HG03196 (cell line): Measurements from ENCODE around the gene DGKB.

Source experiments
- ATAC-seq: cut with Tn5 transposase; IDR thresholded peaks from one replicate; pipeline ENCODE4 v1.9.1; 2021; ENCODE audit not compliant: unreplicated experiment

The DGKB gene

GRCh38 chr7:14236834-14237233, 665.7 kb downstream of the DGKB start:
- ATAC-seq = no peak

DNA sequence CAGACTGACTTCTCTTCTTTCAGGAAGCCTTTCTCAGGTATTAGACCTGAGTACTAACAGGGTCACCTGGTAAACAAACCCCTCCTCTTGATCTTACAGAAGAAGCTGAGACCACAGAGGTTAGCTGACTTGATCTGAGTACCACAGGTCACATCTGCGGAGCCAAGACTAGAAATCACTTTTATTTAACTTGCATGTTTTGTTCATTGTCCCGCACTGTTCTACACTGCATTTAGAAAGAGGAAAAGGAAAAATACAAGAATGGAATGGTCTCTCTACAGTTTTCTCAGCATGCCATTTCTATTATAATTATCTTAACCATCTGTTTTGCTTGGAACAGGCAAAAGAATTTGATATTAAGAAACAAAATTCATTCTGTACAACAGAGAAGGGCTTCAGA, 667.5 kb downstream of the DGKB start:
- no peak for ATAC-seq

DNA sequence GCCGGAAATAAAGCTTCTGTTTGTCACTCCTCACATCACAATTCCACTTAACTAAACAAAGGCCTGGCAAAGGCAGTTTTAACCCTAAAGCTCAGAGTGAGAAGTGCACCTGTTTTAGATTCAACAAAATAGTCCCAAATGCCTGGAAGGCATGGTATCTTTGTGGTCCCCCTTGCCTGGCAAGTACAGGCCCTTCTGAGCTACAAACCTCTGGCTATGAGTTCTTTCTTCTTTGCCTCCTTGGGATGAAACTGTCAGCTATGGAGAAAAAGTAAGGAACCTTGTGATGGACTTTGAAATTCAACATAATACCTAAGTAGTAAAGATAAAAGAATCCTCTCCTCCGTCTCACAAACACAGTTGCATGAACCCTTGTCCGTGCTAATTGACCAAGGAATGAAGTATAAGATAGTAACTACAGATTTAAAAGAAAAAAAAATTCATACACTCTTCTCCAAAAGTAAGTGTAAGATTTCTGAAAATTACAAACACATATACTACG, 668.6 kb downstream of the DGKB start:
- no peak for ATAC-seq

GRCh38 chr7:14233076-14233867, 669.3 kb downstream of the DGKB start:
- ATAC-seq = no peak

- ATAC-seq = no peak
Observed at GRCh38 chr7:14229047-14229446, 673.5 kb downstream of the DGKB start.

GRCh38 chr7:14228341-14228740, 674.2 kb downstream of the DGKB start:
- no peak for ATAC-seq

- ATAC-seq = no peak
Observed at GRCh38 chr7:14226126-14226525, 676.4 kb downstream of the DGKB start.

DNA sequence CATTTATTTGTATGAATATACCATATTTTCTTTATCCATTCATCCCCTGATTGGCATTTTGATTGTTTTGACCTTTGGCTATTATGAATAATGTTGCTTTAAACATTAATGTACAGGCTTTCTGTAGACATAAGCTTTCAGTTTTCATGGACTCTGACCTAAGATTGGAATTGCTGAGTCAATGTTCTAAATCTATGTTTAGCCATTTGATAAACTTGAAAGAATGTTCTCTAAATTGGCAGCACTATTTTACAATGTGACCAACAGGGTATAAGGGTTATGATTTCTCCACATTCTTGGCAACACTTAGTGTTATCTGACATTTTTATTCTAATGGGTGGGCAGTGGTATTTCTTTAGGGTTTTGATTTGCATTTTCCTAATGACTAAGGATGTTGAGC, 683.4 kb downstream of the DGKB start:
- ATAC-seq = no peak

DNA sequence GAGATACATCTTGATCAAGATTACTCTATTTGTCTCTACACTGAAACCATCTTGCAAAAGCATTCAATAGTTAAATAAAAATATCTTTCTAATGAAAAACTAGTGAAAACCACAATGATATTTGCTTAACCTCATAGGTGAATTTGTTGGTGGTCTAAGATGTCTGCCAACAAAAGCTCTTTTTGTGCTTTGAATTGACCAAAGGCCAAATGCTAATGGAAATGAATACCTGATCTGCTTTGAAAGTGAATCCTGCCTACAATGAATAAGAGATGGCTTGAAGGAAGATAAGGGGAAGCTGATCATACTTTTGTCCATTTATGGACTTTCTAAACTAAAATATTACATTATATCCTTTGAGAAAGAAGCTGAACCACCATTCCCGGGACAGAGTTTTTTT, 684.2 kb downstream of the DGKB start:
- no peak for ATAC-seq

GRCh38 chr7:14209896-14210484, 692.6 kb downstream of the DGKB start:
- no peak for ATAC-seq

DNA sequence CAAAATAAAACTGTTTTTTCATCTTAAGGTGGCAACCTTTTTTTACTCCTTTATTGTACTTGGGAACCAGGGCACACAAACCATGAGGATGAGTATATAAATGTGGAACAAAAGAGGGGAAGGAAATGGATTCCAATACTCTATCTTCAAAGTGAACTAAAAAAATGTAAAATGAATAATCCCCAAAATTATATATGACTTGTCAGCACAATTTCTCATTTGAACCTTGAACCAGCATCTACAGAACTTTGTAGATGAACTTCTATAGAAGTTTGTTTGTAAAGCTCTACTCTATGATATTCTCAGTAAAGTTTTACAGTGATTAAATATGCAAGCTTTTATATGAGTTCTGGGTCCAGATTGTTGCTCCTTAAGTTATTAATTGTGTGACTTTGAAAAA, 694.8 kb downstream of the DGKB start:
- no peak for ATAC-seq

- no peak for ATAC-seq
Observed at GRCh38 chr7:14207138-14207537, 695.4 kb downstream of the DGKB start.

GRCh38 chr7:14206121-14206520, 696.4 kb downstream of the DGKB start:
- no peak for ATAC-seq

DNA sequence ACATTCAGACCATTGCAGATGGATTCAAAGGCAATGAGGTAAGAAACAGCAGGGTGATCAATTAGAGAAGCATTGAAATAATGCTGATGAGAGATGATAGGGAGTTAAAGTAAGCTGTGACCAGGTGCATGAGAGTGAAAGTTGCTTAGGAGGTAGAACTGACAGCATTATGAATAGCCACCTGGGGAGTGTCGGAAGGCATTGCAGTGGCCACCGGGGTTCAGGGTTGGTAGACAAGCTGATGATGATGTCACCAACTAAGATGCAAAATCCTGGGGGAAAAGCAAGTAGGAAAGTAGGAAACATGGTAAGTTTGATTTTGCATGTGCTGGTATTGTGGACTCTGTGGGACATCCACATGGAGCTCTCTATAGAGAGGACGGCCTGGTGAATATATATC, 701.2 kb downstream of the DGKB start:
- no peak for ATAC-seq

DNA sequence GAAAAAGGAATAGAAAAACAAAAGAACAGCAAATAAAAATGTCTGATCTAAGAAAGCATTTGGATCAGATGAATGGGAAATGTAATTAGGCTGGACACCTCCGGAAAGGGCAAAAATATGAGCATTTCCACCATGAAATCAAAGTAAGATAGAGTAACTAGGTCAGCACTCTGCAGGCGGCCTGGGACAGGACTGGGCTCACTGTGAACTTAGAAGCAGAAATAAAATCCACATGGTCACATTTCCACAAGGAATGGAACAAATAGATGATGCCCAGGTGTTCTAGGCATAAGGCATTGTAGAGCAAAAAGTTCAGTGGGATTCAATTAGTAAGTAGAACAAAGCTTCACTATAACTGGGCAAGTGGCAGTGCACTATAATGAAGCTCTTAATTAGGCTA, 703.2 kb downstream of the DGKB start:
- no peak for ATAC-seq

DNA sequence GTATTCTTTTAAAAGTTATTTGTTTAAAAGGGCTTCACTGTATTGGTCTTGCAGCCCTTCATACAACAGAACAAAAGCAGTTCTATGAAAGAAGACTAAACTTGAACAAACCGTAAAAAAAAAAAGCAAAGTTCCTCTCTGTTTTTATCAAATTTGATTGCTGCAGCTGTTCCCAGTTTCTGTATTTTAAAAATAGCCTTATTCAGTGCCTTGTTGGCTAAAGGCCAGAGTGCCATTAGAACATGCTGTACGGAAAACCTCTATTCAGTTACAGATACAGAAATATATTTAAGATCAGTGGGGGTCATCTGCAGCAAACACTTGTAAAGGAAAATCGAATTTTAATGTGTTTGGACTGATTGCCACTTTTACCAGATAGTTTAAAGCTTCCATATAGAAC, 705.3 kb downstream of the DGKB start:
- no peak for ATAC-seq

GRCh38 chr7:14196555-14196954, 706.0 kb downstream of the DGKB start:
- no peak for ATAC-seq

DNA sequence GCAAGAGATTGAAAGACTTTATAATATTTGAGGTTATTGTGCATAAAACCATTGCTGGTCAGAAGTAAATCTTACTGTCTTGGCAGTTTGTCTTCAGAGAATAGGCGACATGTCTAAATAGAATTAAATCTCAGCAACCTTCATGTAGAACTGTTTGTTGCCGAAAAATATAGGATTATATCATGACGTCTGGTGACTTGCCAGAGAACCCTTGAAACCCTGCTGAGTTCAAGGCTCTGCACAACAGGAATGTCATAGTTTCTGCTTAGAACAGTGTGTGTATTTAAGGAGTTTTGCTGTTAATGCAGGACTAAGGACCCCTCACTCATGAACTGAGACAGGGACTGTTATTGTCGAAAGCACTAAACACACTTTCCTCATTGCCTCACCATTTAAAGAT, 706.7 kb downstream of the DGKB start:
- no peak for ATAC-seq

DNA sequence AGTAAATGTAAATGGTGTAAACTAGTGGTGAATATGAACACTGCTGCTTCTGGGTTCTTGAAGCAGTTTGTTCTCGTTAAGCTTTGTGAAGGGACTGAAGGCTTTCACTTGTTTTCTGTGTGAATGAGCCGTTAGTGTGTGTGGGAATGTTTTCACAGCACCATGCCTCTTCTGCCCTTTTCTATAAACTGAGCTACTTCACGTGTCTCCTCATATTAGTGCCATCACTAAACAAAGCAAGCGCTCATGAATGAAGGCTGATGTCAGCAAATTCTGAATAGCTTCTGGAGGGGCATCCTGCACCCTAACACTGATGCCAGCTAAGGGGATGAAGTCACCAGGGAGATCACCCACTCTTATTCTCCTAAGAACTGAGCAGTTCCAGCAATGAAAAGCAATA, 707.5 kb downstream of the DGKB start:
- no peak for ATAC-seq

GRCh38 chr7:14191686-14192098, 710.9 kb downstream of the DGKB start:
- ATAC-seq = no peak

DNA sequence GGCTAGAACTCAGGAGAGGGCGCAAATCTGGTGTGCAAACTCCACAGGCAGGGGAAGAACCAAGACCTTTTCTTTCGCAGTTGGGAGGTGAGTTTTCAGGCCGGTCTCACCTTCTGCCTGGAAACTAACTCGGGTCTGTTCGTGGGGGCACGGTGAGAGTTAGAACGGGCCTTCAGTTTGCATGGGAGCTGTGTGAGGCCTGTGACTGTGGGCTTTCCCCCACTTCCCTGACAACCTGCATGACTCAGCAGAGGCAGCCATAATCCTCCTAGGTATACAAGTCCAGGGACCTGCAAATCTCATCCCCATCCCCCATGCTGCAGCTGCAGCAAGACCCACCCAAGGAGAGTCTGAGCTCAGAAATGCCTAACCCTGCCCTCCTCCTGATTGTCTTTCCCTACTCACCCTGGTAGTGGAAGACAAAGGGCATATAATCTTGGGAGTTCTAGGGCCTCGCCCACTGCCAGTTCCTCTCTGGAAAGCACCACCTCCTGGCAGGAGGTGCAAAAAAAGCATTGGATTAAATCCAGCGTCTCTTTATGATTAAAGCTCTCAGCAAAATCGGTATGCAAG, 718.2 kb downstream of the DGKB start:
- no peak for ATAC-seq

GRCh38 chr7:14179781-14180180, 722.8 kb downstream of the DGKB start:
- no peak for ATAC-seq
